H1 (cell line): ENCODE results near the gene TCF20. TPM values are rescaled to one million over a fixed set of nuclear protein-coding genes. Genes with fewer than 3 reads are reported as not detected.

Experiments
- CTCF ChIA-PET: fragments of 300-600 bp; sonication (Branson Sonifier 250); formaldehyde crosslinking; loops from one replicate; lab custom pipeline; 2021; ENCODE audit not compliant: partially characterized antibody; lab: Charles Lee
- POLR2A ChIA-PET: fragments of 300-600 bp; sonication (Branson Sonifier 250); formaldehyde crosslinking; loops from one replicate; lab custom pipeline; 2021; ENCODE audit warnings: inconsistent platforms; ENCODE audit not compliant: partially characterized antibody; lab: Charles Lee
- DNase-seq, 2 experiments: peaks; one replicate each; pipeline versions ENCODE4 v3.0.0 to v3.0.0-alpha.2; 2010 to 2022; ENCODE audit warnings: low spot score in 2 of 2, low read depth in 1 of 2, mixed read lengths in 1 of 2
- FAIRE-seq: peaks from 2 replicates; lab custom pipeline; 2011; peaks lifted over from hg19 to GRCh38; lab: Jason Lieb, UNC
- H2AFZ ChIP-seq: 2 replicates; pipeline ENCODE4 v1.8.1; 2012; ENCODE audit warnings: low read length, inconsistent platforms
- H2AK5ac ChIP-seq: 2 replicates; pipeline ENCODE4 v1.6.1; 2013; ENCODE audit warnings: low read depth, low read length
- H2BK120ac ChIP-seq: replicated peaks from 2 replicates; pipeline ENCODE3; 2013; ENCODE audit warnings: low read depth, low read length, inconsistent platforms
- H2BK12ac ChIP-seq: 2 replicates; pipeline ENCODE4 v1.6.1; 2013; ENCODE audit warnings: low read depth, low read length
- H2BK15ac ChIP-seq: 2 replicates; pipeline ENCODE4 v1.6.1; 2013; ENCODE audit warnings: low read length
- H2BK20ac ChIP-seq: 2 replicates; pipeline ENCODE4 v1.6.1; 2013; ENCODE audit warnings: low read length
- H2BK5ac ChIP-seq: 2 replicates; pipeline ENCODE4 v1.6.1; 2013; ENCODE audit warnings: low read depth, low read length
- H3K14ac ChIP-seq: 2 replicates; pipeline ENCODE4 v1.6.1; 2013; ENCODE audit warnings: inconsistent platforms; ENCODE audit not compliant: insufficient read length
- H3K18ac ChIP-seq: 2 replicates; pipeline ENCODE4 v1.6.1; 2013; ENCODE audit warnings: low read length; ENCODE audit errors: extremely low read depth
- H3K23ac ChIP-seq: 2 replicates; pipeline ENCODE4 v1.6.1; 2013; ENCODE audit warnings: inconsistent platforms; ENCODE audit not compliant: insufficient read length
- H3K23me2 ChIP-seq: 2 replicates; pipeline ENCODE4 v1.6.1; 2013; ENCODE audit warnings: low read depth, low read length
- H3K27ac ChIP-seq: 2 replicates; pipeline ENCODE4 v1.6.1; 2011; ENCODE audit warnings: low read depth, low read length, inconsistent platforms
- H3K27me3 ChIP-seq, 4 experiments: replicated peaks in 1 of 4; 1 replicate in 1 of 4; 2 replicates in 3 of 4; pipeline versions ENCODE4 v1.6.1 to v1.8.1; 2011 to 2013; ENCODE audit warnings: low read length in 3 of 4, mild to moderate bottlenecking in 3 of 4, inconsistent platforms in 2 of 4, mixed read lengths in 2 of 4, moderate library complexity in 1 of 4; ENCODE audit not compliant: control insufficient read depth in 3 of 4, insufficient read depth in 3 of 4; ENCODE audit errors: extremely low read depth in 1 of 4
- H3K36me3 ChIP-seq, 4 experiments: 2 replicates each; pipeline versions ENCODE4 v1.6.1 to v1.8.1; 2011 to 2013; ENCODE audit warnings: mild to moderate bottlenecking in 4 of 4, low read length in 3 of 4, moderate library complexity in 2 of 4, control low read depth in 1 of 4, inconsistent platforms in 1 of 4; ENCODE audit not compliant: insufficient read depth in 4 of 4, control insufficient read depth in 2 of 4
- H3K4ac ChIP-seq: replicated peaks from 2 replicates; pipeline ENCODE3; 2013; ENCODE audit warnings: low read length, low read depth, mixed read lengths, inconsistent platforms; ENCODE audit not compliant: insufficient read length
- H3K4me1 ChIP-seq, 4 experiments: replicated peaks in 1 of 4; 1 replicate in 1 of 4; 2 replicates in 3 of 4; pipeline versions ENCODE4 v1.6.1 to v1.8.1; 2011 to 2013; ENCODE audit warnings: low read length in 3 of 4, inconsistent platforms in 2 of 4, mixed read lengths in 1 of 4; ENCODE audit not compliant: insufficient read depth in 4 of 4, control insufficient read depth in 3 of 4
- H3K4me2 ChIP-seq, 2 experiments: 2 replicates each; pipeline versions ENCODE4 v1.6.1 to v1.8.1; 2011 to 2013; ENCODE audit warnings: low read depth in 2 of 2, low read length in 2 of 2, control low read depth in 1 of 2, inconsistent platforms in 1 of 2, mild to moderate bottlenecking in 1 of 2; ENCODE audit not compliant: insufficient read depth in 1 of 2
- H3K4me3 ChIP-seq, 4 experiments: fragments of 200-600, 300-600 bp in 1 of 4; sonication (generic), shearing (Covaris generic), sonication (Bioruptor Twin) in 1 of 4; 2 replicates each; pipeline versions ENCODE4 v1.5.1 to v1.8.1; 2011 to 2016; ENCODE audit warnings: low read length in 4 of 4, low read depth in 3 of 4, control low read depth in 2 of 4, inconsistent platforms in 2 of 4, mild to moderate bottlenecking in 2 of 4, mixed read lengths in 1 of 4, moderate library complexity in 1 of 4; ENCODE audit not compliant: insufficient read depth in 2 of 4; ENCODE audit errors: extremely low read depth in 1 of 4
- H3K56ac ChIP-seq: replicated peaks from 2 replicates; pipeline ENCODE3; 2013; ENCODE audit warnings: low read depth, mild to moderate bottlenecking, mixed read lengths, low read length, inconsistent platforms; ENCODE audit not compliant: insufficient read length
- H3K79me1 ChIP-seq: 2 replicates; pipeline ENCODE4 v1.6.1; 2013; ENCODE audit warnings: low read depth, low read length, control low read depth
- H3K79me2 ChIP-seq, 2 experiments: 2 replicates each; pipeline versions ENCODE4 v1.6.1 to v1.8.1; 2012 to 2013; ENCODE audit warnings: low read length in 2 of 2, mild to moderate bottlenecking in 2 of 2, inconsistent platforms in 1 of 2; ENCODE audit not compliant: insufficient read depth in 2 of 2, control insufficient read depth in 1 of 2
- H3K9ac ChIP-seq, 4 experiments: replicated peaks in 1 of 4; 1 replicate in 1 of 4; 2 replicates in 3 of 4; pipeline versions ENCODE4 v1.6.1 to v1.8.1; 2011 to 2013; ENCODE audit warnings: low read depth in 3 of 4, low read length in 3 of 4, control low read depth in 2 of 4, mild to moderate bottlenecking in 2 of 4, moderate library complexity in 2 of 4, inconsistent platforms in 1 of 4; ENCODE audit errors: extremely low read depth in 1 of 4
- H3K9me3 ChIP-seq, 2 experiments: 2 replicates each; pipeline versions ENCODE4 v1.6.1 to v1.8.1; 2012 to 2013; ENCODE audit warnings: mild to moderate bottlenecking in 2 of 2, moderate library complexity in 2 of 2, control low read depth in 1 of 2, inconsistent platforms in 1 of 2, low read depth in 1 of 2, low read length in 1 of 2, mixed read lengths in 1 of 2; ENCODE audit not compliant: insufficient read depth in 2 of 2
- H4K20me1 ChIP-seq, 2 experiments: replicated peaks in 1 of 2; 2 replicates each; pipeline versions ENCODE3 to v1.8.1; 2011 to 2013; ENCODE audit warnings: inconsistent platforms in 2 of 2, low read length in 2 of 2, mild to moderate bottlenecking in 1 of 2; ENCODE audit not compliant: insufficient read depth in 2 of 2, control insufficient read depth in 1 of 2
- H4K5ac ChIP-seq: 2 replicates; pipeline ENCODE4 v1.6.1; 2013; ENCODE audit warnings: low read length, low read depth, mixed read lengths, inconsistent platforms; ENCODE audit not compliant: insufficient read length
- H4K8ac ChIP-seq: 2 replicates; pipeline ENCODE4 v1.8.0; 2013; ENCODE audit warnings: mild to moderate bottlenecking, moderate library complexity, low read length, inconsistent platforms; ENCODE audit not compliant: insufficient read depth; ENCODE audit errors: extremely low read depth
- H4K91ac ChIP-seq: replicated peaks from 2 replicates; pipeline ENCODE3; 2013; ENCODE audit warnings: low read length, mixed read lengths, inconsistent platforms; ENCODE audit not compliant: insufficient read length
- BCL11A ChIP-seq, 2 experiments: IDR thresholded peaks; one replicate each; pipeline ENCODE4 v1.6.1; 2011; ENCODE audit warnings: low read depth in 2 of 2, low read length in 2 of 2, mild to moderate bottlenecking in 2 of 2
- JUND ChIP-seq: IDR thresholded peaks from 2 replicates; pipeline ENCODE4 v1.6.1; 2011; ENCODE audit warnings: mild to moderate bottlenecking, improper control_type of control experiment, low read length
- SIRT6 ChIP-seq: IDR thresholded peaks from one replicate; pipeline ENCODE4 v1.7.1; 2012; ENCODE audit warnings: low read length, inconsistent platforms
- ZNF274 ChIP-seq: IDR thresholded peaks from 2 replicates; pipeline ENCODE4 v1.7.0; 2012; ENCODE audit warnings: low read length, borderline replicate concordance; ENCODE audit errors: extremely low read depth
- WGBS, 2 experiments: shearing (Covaris generic) in 1 of 2; methylation state at CpG; one replicate each; pipeline versions ENCODE4 v1.1.6 to v1.1.7; 2013 to 2015; ENCODE audit warnings: low lambda C conversion rate in 2 of 2, mixed read lengths in 2 of 2, inconsistent platforms in 1 of 2, low coverage in 1 of 2, missing lambda C conversion rate in 1 of 2; ENCODE audit not compliant: insufficient replicate concordance in 2 of 2, insufficient coverage in 1 of 2, insufficient read length in 1 of 2; ENCODE audit errors: extremely low coverage in 1 of 2, missing lambda C conversion rate in 1 of 2; 5-methylcytosine and 5-hydroxymethylcytosine counted together
- polyA plus RNA-seq, 7 experiments: library from polyadenylated mRNA; depleted of rRNA in 3 of 7; stranded (reverse) in 5 of 7; unstranded in 2 of 7; fragments of >200 nt in 5 of 7; fragments of 200-250 nt in 2 of 7; gene quantifications; 1 replicate in 5 of 7; 2 replicates in 1 of 7; 4 replicates in 1 of 7; pipeline versions ENCODE4 v1.2.1 to v1.2.3, GENCODE V29; 2011 to 2013; ENCODE audit warnings: missing spikeins in 2 of 7, mixed read lengths in 2 of 7
- total RNA-seq: library from RNA; stranded (reverse); fragmentation: NEBNext Ultra II Directional; extraction: Animal tissue kit (Norgen Biotek cat#: 25700); gene quantifications from 2 replicates; pipeline ENCODE4 v1.2.1, GENCODE V29; 2021

The TCF20 gene
- total and polyA plus RNA-seq, 2 of the 8 experiments (the other 6 are each of a cell fraction or from before 2014, with no cell fraction given): 22.0 to 79.8 TPM

DNA sequence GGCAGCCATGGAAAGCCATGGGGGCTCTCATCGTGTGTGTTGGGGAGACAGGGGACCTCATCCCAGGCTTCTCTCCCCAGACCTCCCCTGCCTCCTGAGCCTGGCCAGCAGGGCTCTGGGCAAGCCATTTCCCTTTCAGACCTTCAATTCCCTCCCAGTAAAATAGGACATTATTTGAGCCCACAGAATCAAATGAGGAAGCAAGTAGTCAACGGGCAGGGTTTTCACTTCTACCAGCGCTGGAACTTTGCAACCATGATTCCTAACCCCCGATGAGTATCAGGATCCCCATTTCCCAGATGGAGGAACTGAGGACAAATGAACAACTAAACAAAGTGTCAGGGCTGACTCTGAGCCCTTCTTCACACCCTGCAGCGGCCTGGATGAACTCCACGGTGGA lies 48.9 kb upstream of the TCF20 start:
- DNase-seq (no peak), FAIRE-seq (no peak)
- no peak overlapping the region for H2BK12ac ChIP-seq
- no peaks in the 10 kb centered on the region for H3K36me3 ChIP-seq
- no peaks in the 10 kb centered on the region; the same call in 1 of the 2 replicates for H3K79me1 ChIP-seq
- ChIA-PET CTCF (interaction anchor here (0.5 to 3.4 kb wide), 5 partner anchors 8 to 125 kb away, joined by 3 to 16 read pairs (median 3); no protein-coding TSS in a partner anchor), POLR2A (interaction anchor here (1.2 kb wide), 1 partner anchor 15 kb away, joined by 3 read pairs; no protein-coding TSS in a partner anchor)
- H3K9me3 ChIP-seq: no peaks in the 10 kb centered on the region
- H3K56ac ChIP-seq: no peak overlapping the region
- 87% methylated on average over 6 of the region's 6 CpGs; no CpG with 5 or more reads in 1 of the 2 experiments for WGBS, 2 experiments
- TF ChIP-seq ZNF274: no peak
- no peak for TF ChIP-seq SIRT6
- no peak for TF ChIP-seq BCL11A (IDR thresholded peaks at IDR 0.05; ENCODE audit: low read depth in 2 of 2, low read length in 2 of 2)
- no peak for TF ChIP-seq JUND
- H3K27me3 ChIP-seq: no peaks in the 10 kb centered on the region
- H3K27ac ChIP-seq: no peak overlapping the region
- no peak overlapping the region for H3K4ac ChIP-seq
- no peak overlapping the region for H2AK5ac ChIP-seq
- H2BK20ac ChIP-seq: no peak overlapping the region
- H3K23me2 ChIP-seq: peaks cover 6% of the 10 kb centered on the region; the same call in 1 of the 2 replicates
- H3K4me2 ChIP-seq: no peak overlapping the region
- no peak overlapping the region for H2BK120ac ChIP-seq
- H2BK5ac ChIP-seq: no peak overlapping the region; the same call in 1 of the 2 replicates
- no peak overlapping the region for H4K8ac ChIP-seq
- no peak overlapping the region for H2BK15ac ChIP-seq
- no peak overlapping the region for H3K18ac ChIP-seq
- no peak overlapping the region for H3K4me3 ChIP-seq
- H2AFZ ChIP-seq: no peak overlapping the region
- H4K20me1 ChIP-seq: peaks cover 2 to 6% of the 10 kb centered on the region in 2 experiments
- no peak overlapping the region for H3K23ac ChIP-seq
- H3K79me2 ChIP-seq: no peaks in the 10 kb centered on the region
- H3K4me1 ChIP-seq: peaks cover 7 to 32% (median 17%) of the 10 kb centered on the region in 4 experiments
- H4K91ac ChIP-seq: no peak overlapping the region
- H3K9ac ChIP-seq: no peak overlapping the region
- H3K14ac ChIP-seq: no peak overlapping the region
- no peak overlapping the region for H4K5ac ChIP-seq
